GM12892 (cell line): ENCODE measurements around the gene COPG1. TPM values are rescaled to one million over a fixed set of nuclear protein-coding genes. Genes with fewer than 3 reads are reported as not detected.
"Not testable (repeated sequence)": the region's sequence is repeated elsewhere in the genome, so short reads cannot be mapped to it uniquely, and the experiment has no call there.

Source experiments
- DNase-seq: peaks from one replicate; pipeline ENCODE4 v3.0.0; 2011; ENCODE audit not compliant: insufficient read length
- FAIRE-seq: peaks from 2 replicates; lab custom pipeline; 2011; peaks lifted over from hg19 to GRCh38; lab: Jason Lieb, UNC
- POLR2A ChIP-seq: IDR thresholded peaks from 2 replicates; pipeline ENCODE4 v1.6.1; 2011; ENCODE audit warnings: low read depth, low read length, control low read depth
- POLR2AphosphoS5 ChIP-seq: IDR thresholded peaks from 2 replicates; pipeline ENCODE4 v1.6.1; 2011; ENCODE audit warnings: low read depth, low read length, control low read depth
- TAF1 ChIP-seq: IDR thresholded peaks from 2 replicates; pipeline ENCODE4 v1.6.1; 2011; ENCODE audit warnings: low read depth, mild to moderate bottlenecking, control low read depth, low read length, borderline replicate concordance
- polyA plus RNA-seq: library from polyadenylated mRNA; unstranded; fragments of >200 nt; gene quantifications from one replicate; pipeline ENCODE4 v1.2.1, GENCODE V29; 2012; ENCODE audit warnings: missing spikeins, inconsistent platforms; ENCODE audit not compliant: missing spikeins

Gene COPG1, protein sequence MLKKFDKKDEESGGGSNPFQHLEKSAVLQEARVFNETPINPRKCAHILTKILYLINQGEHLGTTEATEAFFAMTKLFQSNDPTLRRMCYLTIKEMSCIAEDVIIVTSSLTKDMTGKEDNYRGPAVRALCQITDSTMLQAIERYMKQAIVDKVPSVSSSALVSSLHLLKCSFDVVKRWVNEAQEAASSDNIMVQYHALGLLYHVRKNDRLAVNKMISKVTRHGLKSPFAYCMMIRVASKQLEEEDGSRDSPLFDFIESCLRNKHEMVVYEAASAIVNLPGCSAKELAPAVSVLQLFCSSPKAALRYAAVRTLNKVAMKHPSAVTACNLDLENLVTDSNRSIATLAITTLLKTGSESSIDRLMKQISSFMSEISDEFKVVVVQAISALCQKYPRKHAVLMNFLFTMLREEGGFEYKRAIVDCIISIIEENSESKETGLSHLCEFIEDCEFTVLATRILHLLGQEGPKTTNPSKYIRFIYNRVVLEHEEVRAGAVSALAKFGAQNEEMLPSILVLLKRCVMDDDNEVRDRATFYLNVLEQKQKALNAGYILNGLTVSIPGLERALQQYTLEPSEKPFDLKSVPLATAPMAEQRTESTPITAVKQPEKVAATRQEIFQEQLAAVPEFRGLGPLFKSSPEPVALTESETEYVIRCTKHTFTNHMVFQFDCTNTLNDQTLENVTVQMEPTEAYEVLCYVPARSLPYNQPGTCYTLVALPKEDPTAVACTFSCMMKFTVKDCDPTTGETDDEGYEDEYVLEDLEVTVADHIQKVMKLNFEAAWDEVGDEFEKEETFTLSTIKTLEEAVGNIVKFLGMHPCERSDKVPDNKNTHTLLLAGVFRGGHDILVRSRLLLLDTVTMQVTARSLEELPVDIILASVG
- polyA plus RNA-seq: 77.0 TPM

GRCh38 chr3:129249284-129250065 lies at the start of gene COPG1:
TSS of gene COPG1 (plus strand) at chr3:129249606. CDS start at chr3:129249710, 104 bp downstream.
- DNase-seq (peak; percentile 96), FAIRE-seq (peak; percentile 98)
- peak; percentile 91; the same call in 1 of the 2 replicates for TF ChIP-seq POLR2AphosphoS5
- peak; percentile 66; the same call in 1 of the 2 replicates for TF ChIP-seq TAF1
- TF ChIP-seq POLR2A: peak; percentile 94

- DNase-seq (no peak), FAIRE-seq (no peak)
- TF ChIP-seq TAF1 (no peak), POLR2AphosphoS5 (no peak), POLR2A (no peak)
Observed at GRCh38 chr3:129204473-129204872, 44.9 kb upstream of the COPG1 start.

DNA sequence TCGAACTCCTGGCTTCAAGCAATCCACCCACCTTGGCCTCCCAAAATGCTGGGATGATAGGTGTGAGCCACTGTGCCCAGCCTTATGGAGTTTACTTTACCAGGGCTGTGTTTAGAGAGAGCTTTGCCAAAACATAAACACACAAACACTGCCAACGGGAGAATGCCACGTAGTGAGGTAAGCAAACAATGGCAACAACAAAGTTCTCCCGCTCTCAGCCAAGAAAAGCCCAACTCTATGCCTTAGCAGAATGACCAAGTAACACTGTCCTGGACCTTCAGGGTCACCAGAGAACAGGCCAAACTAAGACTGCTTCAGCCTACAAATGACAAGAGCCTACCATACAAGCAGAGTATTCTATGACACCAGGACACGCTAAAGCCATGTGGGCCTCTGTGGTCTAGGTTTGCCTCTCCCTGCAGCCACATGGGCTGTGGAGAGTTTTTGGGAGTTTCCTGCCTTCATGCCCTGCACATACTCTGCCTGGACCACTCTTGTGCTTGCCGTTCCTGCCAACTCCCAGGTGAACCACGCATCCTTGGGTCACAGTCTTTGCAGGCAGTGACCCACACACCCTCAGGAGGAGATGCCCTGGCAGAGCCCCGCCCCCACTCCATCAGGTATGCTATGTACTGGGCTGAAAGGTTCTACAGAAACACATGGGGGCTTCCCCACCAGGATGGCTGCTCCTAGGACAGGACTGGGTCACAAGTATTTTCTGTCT lies 44.1 kb upstream of the COPG1 start:
- TF ChIP-seq POLR2AphosphoS5 (no peak), TAF1 (no peak), POLR2A (no peak)
- FAIRE-seq: no peak

GRCh38 chr3:129207479-129207878 lies 41.9 kb upstream of the COPG1 start:
- FAIRE-seq (no peak), DNase-seq (no peak)
- TF ChIP-seq POLR2A (no peak), POLR2AphosphoS5 (no peak), TAF1 (no peak)

More for the DNA sequence above, 44.1 kb upstream of the COPG1 start:
- DNase-seq: no peak

- FAIRE-seq (no peak), DNase-seq (no peak)
- TF ChIP-seq POLR2AphosphoS5: no peak
- TF ChIP-seq POLR2A: no peak
- TF ChIP-seq TAF1: no peak
Observed at GRCh38 chr3:129211345-129211744, 38.1 kb upstream of the COPG1 start.

DNA sequence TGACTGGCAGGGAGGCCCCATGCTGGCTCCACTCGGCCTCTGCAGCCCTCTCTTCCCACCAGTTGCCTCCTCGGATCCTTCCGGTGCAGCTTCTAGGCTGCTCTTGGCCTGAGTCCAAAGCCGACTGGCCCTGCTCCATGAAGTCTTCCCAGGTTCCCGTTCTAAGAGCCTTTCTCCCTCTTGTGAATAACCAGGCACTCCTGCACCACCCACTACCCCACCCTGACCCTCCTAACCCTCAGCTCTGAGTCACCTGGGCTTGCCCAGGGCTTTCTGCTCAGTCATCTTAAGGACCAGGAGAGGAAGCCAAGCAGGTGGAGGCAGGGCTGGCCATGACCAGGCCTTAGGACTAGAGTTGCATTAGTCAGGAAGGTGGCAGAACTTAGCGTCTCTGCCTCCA lies 37.6 kb upstream of the COPG1 start:
- TF ChIP-seq TAF1: no peak
- TF ChIP-seq POLR2A: no peak
- no peak for TF ChIP-seq POLR2AphosphoS5
- DNase-seq (no peak), FAIRE-seq (no peak)

DNA sequence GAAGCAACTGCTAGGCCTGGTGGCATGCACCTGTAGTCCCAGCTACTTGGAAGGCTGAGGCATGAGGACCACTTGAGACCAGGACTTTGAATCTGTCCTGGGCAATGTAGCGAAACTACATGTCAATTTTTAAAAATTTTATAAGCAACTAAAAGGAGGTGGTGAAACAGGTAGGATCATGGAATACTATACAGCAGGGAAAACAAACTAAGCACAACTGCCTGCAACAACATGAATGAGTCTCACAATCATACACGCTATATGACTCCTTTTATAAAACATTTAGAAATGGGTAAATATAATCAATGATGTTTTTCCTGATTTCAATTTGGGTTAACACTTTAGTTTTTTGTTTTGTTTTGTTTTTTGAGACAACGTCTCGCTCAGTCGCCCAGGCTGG lies 36.2 kb upstream of the COPG1 start:
- TF ChIP-seq POLR2A (no peak), TAF1 (no peak), POLR2AphosphoS5 (no peak)
- DNase-seq: no peak
- FAIRE-seq: no peak

GRCh38 chr3:129218742-129219141 lies 30.7 kb upstream of the COPG1 start:
- no peak for DNase-seq
- no peak for TF ChIP-seq POLR2AphosphoS5
- no peak for TF ChIP-seq POLR2A
- no peak for TF ChIP-seq TAF1
- FAIRE-seq: no peak

DNA sequence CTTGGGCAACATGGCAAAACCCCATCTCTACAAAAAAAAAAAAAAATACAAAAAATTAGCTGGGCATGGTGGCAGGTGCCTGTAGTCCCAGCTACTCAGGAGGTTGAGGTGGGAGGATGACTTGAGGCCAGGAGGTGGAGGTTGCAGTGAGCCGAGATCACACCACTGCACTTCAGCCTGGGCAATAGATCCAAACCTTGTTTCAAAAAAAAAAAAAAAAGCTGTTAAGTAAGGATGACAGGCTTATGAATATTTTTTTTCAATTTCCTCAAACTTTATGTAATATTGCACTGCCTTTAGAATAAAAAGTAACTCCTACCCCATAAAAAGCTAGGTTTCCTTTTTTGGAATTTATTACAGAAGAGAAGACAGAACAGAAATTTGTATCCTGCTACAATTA lies 25.0 kb upstream of the COPG1 start:
- not testable (repeated sequence) for FAIRE-seq

GRCh38 chr3:129224984-129225393 lies 24.4 kb upstream of the COPG1 start:
- FAIRE-seq: no peak
- no peak for DNase-seq

More for the DNA sequence above, 25.0 kb upstream of the COPG1 start:
- DNase-seq: not testable (repeated sequence)

More at GRCh38 chr3:129224984-129225393, 24.4 kb upstream of the COPG1 start:
- TF ChIP-seq POLR2AphosphoS5: no peak
- TF ChIP-seq POLR2A: no peak
- TF ChIP-seq TAF1: no peak
